Ectodermal cell (in vitro differentiated cells): ENCODE measurements around the gene SLC13A4.
"Not testable (repeated sequence)": the region's sequence is repeated elsewhere in the genome, so short reads cannot be mapped to it uniquely, and the experiment has no call there.

Source experiments
- H3K27ac ChIP-seq: 2 replicates; pipeline ENCODE4 v1.7.0; 2013; ENCODE audit warnings: mild to moderate bottlenecking, low read depth, low read length; ENCODE audit not compliant: insufficient read depth, poor library complexity, severe bottlenecking
- H3K27me3 ChIP-seq: 2 replicates; pipeline ENCODE4 v1.7.0; 2013; ENCODE audit warnings: mild to moderate bottlenecking, low read length; ENCODE audit not compliant: insufficient read depth, control insufficient read depth, poor library complexity, severe bottlenecking
- H3K36me3 ChIP-seq: one replicate; pipeline ENCODE4 v1.7.0; 2013; ENCODE audit warnings: low read length; ENCODE audit not compliant: control insufficient read depth, insufficient read depth
- H3K4me1 ChIP-seq: one replicate; pipeline ENCODE4 v1.7.0; 2013; ENCODE audit warnings: low read length; ENCODE audit not compliant: control insufficient read depth, insufficient read depth
- H3K4me3 ChIP-seq: 2 replicates; pipeline ENCODE4 v1.7.0; 2013; ENCODE audit warnings: low read depth, low read length, control low read depth; ENCODE audit not compliant: insufficient read depth
- H3K9me3 ChIP-seq: 2 replicates; pipeline ENCODE4 v1.7.0; 2013; ENCODE audit warnings: mild to moderate bottlenecking, low read length, moderate library complexity; ENCODE audit not compliant: control insufficient read depth
- WGBS, 2 experiments: methylation state at CpG; one replicate each; pipeline ENCODE4 v1.1.7; 2013; ENCODE audit warnings: missing lambda C conversion rate in 2 of 2; 5-methylcytosine and 5-hydroxymethylcytosine counted together

The SLC13A4 gene

GRCh38 chr7:135737306-135737647 lies 9.3 kb upstream of the SLC13A4 start:
- H3K27me3 ChIP-seq, H3K27ac ChIP-seq, H3K36me3 ChIP-seq, H3K9me3 ChIP-seq, H3K4me1 ChIP-seq, H3K4me3 ChIP-seq: not testable (repeated sequence)
- 89 to 90% methylated on average over 10 of the region's 10 CpGs for WGBS, 2 experiments

- Histone ChIP-seq H3K27ac (no peak overlapping the region), H3K4me3 (no peak overlapping the region), H3K27me3 (no peaks in the 10 kb centered on the region), H3K4me1 (no peaks in the 10 kb centered on the region), H3K9me3 (no peaks in the 10 kb centered on the region), H3K36me3 (no peaks in the 10 kb centered on the region)
- WGBS, 2 experiments = 90 to 93% methylated on average over 6 of the region's 6 CpGs
These were observed 8.8 kb upstream of the SLC13A4 start for GRCh38 chr7:135736586-135737305.

- 94 to 98% methylated on average over 1 of the region's 1 CpG for WGBS, 2 experiments
- H3K9me3 ChIP-seq = no peaks in the 10 kb centered on the region
- H3K27me3 ChIP-seq = no peaks in the 10 kb centered on the region
- no peak overlapping the region for H3K4me3 ChIP-seq
- H3K36me3 ChIP-seq = no peaks in the 10 kb centered on the region
- no peak overlapping the region for H3K27ac ChIP-seq
- no peaks in the 10 kb centered on the region for H3K4me1 ChIP-seq
These were observed 6.3 kb upstream of the SLC13A4 start for GRCh38 chr7:135734343-135734689.

DNA sequence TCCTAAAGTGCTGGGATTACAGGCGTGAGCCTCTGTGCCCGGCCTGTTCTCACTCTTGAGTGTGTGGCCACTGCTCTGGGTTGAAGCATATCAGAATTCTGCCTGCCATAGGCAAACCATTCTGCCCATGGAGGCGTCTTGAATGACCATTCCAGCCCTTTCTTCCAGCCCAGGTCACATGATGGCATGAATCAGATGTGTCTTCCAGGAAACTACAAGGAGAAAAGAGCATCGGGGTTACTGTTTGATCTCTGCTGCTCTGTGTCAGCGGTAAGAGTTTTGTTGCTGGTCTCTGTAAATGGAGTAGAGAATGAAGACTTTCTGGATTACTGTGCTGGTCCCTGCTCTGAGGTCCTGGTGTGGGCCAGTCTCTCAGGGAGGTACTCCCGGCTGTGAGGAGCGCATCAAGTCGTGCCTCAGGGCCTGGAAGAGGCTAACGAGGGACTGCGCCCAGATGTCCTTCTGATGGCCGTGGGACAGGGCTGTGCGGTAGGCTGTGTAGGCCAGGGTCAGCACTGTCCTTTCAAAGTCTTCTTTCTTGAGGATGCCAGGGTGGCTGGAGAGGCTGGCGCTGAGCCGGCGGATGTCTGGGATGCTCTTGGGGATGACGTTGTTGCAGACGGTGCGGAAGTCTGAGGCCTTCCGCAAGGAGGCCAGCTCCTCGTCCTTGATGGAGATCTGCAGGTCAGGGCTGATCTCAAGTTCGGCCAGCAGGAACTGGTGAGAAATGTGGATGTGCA lies 5.8 kb upstream of the SLC13A4 start:
- WGBS, 2 experiments = 93 to 95% methylated on average over 21 of the region's 21 CpGs
- H3K27ac ChIP-seq = no peak overlapping the region
- H3K9me3 ChIP-seq = no peaks in the 10 kb centered on the region
- H3K4me3 ChIP-seq = no peak overlapping the region
- no peaks in the 10 kb centered on the region for H3K27me3 ChIP-seq
- H3K4me1 ChIP-seq = no peaks in the 10 kb centered on the region
- H3K36me3 ChIP-seq = no peaks in the 10 kb centered on the region

DNA sequence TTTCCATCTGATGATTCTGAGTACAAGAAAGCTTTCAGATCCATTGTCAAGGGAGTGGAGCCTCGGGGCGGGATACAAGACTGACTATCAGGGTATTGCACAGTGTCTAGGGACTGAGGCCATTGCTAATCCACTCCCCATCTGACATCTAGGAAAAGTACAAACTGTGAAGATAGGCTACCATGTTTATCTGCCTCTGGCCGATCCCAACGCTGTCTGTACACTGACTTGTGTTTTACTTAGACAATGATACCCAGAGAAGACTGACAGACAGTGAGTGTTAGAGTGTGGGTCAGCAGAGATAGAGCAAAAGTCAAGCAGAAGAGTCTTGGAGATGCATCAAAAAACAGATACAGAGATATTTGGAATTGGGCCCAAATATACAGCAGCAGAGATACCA lies 3.1 kb upstream of the SLC13A4 start:
- H3K9me3 ChIP-seq = no peaks in the 10 kb centered on the region
- peaks cover 9% of the 10 kb centered on the region for H3K4me1 ChIP-seq
- WGBS, 2 experiments = 95 to 98% methylated on average over 4 of the region's 4 CpGs
- no peak overlapping the region for H3K4me3 ChIP-seq
- H3K27ac ChIP-seq = no peak overlapping the region
- H3K27me3 ChIP-seq = no peaks in the 10 kb centered on the region
- H3K36me3 ChIP-seq = no peaks in the 10 kb centered on the region

DNA sequence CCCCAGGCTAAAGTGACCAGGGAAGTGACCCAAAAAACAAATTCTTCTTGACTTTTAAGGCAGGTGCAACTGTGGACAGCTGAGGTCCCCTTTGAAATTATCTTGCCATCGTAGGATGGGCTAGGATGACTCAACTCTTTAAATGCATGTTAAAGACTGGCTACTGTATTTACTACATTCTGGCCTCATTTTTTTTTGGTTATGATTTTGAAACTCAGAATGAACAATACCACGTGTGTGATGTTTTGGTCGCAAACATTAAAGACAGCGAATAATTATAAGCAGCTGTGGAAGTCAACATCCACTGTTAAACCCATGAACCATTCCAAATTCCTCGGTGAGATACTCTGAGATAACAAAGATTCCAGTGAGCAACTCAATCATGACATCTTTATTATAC lies 1.2 kb upstream of the SLC13A4 start:
- H3K4me3 ChIP-seq = no peak overlapping the region
- no peak overlapping the region for H3K27ac ChIP-seq
- no peaks in the 10 kb centered on the region for H3K27me3 ChIP-seq
- H3K36me3 ChIP-seq = no peaks in the 10 kb centered on the region
- WGBS, 2 experiments = 92 to 94% methylated on average over 4 to 5 of the region's 5 CpGs
- peaks cover 9% of the 10 kb centered on the region for H3K4me1 ChIP-seq
- no peaks in the 10 kb centered on the region for H3K9me3 ChIP-seq

- H3K4me3 ChIP-seq = no peak overlapping the region
- H3K27ac ChIP-seq = no peak overlapping the region
- 94% methylated on average over 29 to 30 of the region's 30 CpGs for WGBS, 2 experiments
- H3K36me3 ChIP-seq = no peaks in the 10 kb centered on the region
- H3K9me3 ChIP-seq = no peaks in the 10 kb centered on the region
- H3K4me1 ChIP-seq = peaks cover 9% of the 10 kb centered on the region
- H3K27me3 ChIP-seq = no peaks in the 10 kb centered on the region
These were observed 894 bp downstream of the SLC13A4 start for GRCh38 chr7:135726911-135727673.

DNA sequence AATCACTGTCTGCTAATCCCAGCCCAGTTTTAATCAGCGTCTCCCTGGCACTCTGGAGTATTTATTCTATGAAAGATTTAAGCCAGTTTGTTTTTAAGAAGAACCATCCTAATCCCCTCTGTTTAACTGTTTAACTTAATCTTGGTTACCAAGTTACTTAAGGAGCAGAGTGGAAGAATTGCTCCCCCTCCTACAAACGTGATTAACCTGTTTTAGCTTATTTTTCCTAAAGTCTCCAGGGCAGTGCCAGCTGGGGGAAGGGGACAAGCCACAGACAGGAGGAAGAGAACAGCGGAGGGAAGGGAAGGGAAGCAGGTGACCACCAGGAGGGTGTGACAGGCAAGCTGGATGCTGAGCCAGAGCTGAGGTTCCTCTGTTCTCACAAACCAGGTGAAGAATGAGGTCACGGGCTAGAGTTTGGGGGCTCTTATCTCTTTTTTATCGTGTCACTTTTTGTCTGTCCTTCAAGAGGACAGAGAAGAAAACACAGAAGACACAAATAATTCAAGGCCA lies 1.7 kb downstream of the SLC13A4 start:
- H3K9me3 ChIP-seq = no peaks in the 10 kb centered on the region
- H3K36me3 ChIP-seq = no peaks in the 10 kb centered on the region
- no peaks in the 10 kb centered on the region for H3K27me3 ChIP-seq
- H3K4me1 ChIP-seq = peaks cover 9% of the 10 kb centered on the region
- H3K4me3 ChIP-seq = no peak overlapping the region
- H3K27ac ChIP-seq = no peak overlapping the region
- 88 to 89% methylated on average over 5 of the region's 5 CpGs for WGBS, 2 experiments

GRCh38 chr7:135723411-135723810 lies 4.6 kb downstream of the SLC13A4 start:
- no peak overlapping the region for H3K4me3 ChIP-seq
- peaks cover 21% of the 10 kb centered on the region for H3K4me1 ChIP-seq
- H3K9me3 ChIP-seq = no peaks in the 10 kb centered on the region
- H3K27ac ChIP-seq = no peak overlapping the region
- no peaks in the 10 kb centered on the region for H3K27me3 ChIP-seq
- 93 to 95% methylated on average over 7 of the region's 7 CpGs for WGBS, 2 experiments
- no peaks in the 10 kb centered on the region for H3K36me3 ChIP-seq

DNA sequence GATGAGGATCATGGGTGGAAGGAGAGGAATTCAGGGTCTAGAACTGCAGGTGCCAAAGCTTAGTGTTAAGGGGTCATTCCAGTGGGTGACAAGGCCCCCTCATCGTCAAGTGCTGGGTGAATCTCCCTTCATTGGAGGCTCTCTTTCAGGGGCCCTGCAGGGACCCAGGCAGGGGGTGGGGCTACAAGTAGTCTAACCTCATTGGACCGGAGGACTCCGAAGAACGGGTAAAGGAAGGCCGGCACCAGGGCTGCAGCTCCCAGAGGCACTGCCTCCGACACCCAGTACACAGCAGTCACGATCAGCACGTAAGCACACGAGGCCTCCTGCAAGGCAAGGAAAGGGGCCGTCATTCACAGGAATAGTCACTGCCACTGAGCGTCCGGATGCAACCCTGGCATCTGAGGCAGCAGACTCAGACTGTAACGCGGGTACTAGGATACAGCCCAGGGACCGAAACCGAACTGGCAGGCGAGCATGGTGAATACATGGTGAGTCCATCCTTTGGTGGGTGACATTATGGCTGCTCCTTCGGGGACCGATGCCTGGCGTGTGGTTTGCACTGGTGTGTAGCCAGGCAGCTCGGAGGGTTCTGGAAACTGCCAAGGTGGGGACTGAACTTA lies 6.7 kb downstream of the SLC13A4 start:
- H3K4me3 ChIP-seq = no peak overlapping the region
- H3K4me1 ChIP-seq = peaks cover 16% of the 10 kb centered on the region
- 92 to 93% methylated on average over 21 of the region's 21 CpGs for WGBS, 2 experiments
- no peak overlapping the region for H3K27ac ChIP-seq
- no peaks in the 10 kb centered on the region for H3K36me3 ChIP-seq
- H3K9me3 ChIP-seq = no peaks in the 10 kb centered on the region
- no peaks in the 10 kb centered on the region for H3K27me3 ChIP-seq
